GM12891 (cell line): ENCODE data around the gene MED1.
"Not testable (repeated sequence)": the region's sequence is repeated elsewhere in the genome, so short reads cannot be mapped to it uniquely, and the experiment has no call there.

Experiments
- DNase-seq: peaks from one replicate; pipeline ENCODE4 v3.0.0; 2011; ENCODE audit warnings: low spot score; ENCODE audit not compliant: insufficient read length
- FAIRE-seq: peaks from 2 replicates; lab custom pipeline; 2011; peaks lifted over from hg19 to GRCh38; lab: Jason Lieb, UNC
- PAX5 ChIP-seq: IDR thresholded peaks from 2 replicates; pipeline ENCODE4 v1.6.1; 2011; ENCODE audit warnings: low read length, moderate library complexity, mild to moderate bottlenecking; ENCODE audit not compliant: insufficient read depth, severe bottlenecking
- POLR2A ChIP-seq: IDR thresholded peaks from 2 replicates; pipeline ENCODE4 v1.6.1; 2011; ENCODE audit warnings: low read depth, low read length, control low read depth
- POLR2AphosphoS5 ChIP-seq: IDR thresholded peaks from 2 replicates; pipeline ENCODE4 v1.6.1; 2011; ENCODE audit warnings: low read depth, low read length, control low read depth
- POU2F2 ChIP-seq: IDR thresholded peaks from 2 replicates; pipeline ENCODE4 v1.6.1; 2011; ENCODE audit warnings: low read depth, mild to moderate bottlenecking, control low read depth, low read length, moderate library complexity
- SPI1 ChIP-seq: IDR thresholded peaks from 2 replicates; pipeline ENCODE4 v1.6.1; 2011; ENCODE audit warnings: low read depth, low read length, control low read depth
- TAF1 ChIP-seq: IDR thresholded peaks from 2 replicates; pipeline ENCODE4 v1.6.1; 2011; ENCODE audit warnings: low read depth, low read length, control low read depth

The MED1 gene

DNA sequence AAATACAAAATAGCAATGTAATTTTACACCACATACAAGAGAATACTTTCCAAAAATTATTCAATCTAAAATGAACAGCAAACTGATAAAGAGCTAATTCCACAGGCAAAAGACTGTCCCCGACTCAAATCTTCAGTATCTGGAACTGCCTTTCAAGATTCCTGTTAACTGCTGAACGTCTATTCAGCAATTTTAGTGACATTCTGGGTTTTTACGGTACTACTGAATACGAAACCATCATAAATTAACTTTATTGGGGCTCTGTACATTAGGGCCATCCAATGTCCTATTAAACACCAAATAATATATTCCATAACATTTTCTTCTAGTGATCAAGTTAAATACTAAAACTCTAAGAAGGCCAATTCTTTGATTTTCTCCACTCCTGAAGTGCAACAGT, 51.3 kb downstream of the MED1 start:
- FAIRE-seq (no peak), DNase-seq (no peak)
- TF ChIP-seq POLR2A (no peak), POLR2AphosphoS5 (no peak), SPI1 (no peak), TAF1 (no peak), PAX5 (no peak), POU2F2 (no peak)

DNA sequence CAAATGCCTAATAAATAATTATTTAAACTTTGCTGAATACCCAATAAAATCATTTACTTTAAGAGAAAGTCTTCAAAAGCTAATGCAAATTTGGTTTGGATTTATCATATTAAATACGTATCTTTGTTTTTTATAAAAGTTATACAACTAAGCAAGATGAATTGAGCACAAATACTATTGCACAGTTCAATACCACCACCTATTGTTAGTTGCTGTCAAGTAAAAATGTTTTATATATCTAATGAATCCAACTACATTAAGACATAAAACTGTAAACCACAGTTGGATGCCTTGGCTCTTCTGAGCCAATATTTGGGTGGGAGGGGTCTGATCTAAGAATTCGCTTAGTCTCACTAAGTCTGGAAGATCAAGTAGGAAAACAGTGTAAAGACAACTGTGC, 57.3 kb downstream of the MED1 start:
- DNase-seq = no peak
- no peak for TF ChIP-seq POLR2A
- no peak for TF ChIP-seq SPI1
- TF ChIP-seq POLR2AphosphoS5 = no peak
- no peak for TF ChIP-seq TAF1
- no peak for TF ChIP-seq PAX5
- TF ChIP-seq POU2F2 = no peak
- no peak for FAIRE-seq

DNA sequence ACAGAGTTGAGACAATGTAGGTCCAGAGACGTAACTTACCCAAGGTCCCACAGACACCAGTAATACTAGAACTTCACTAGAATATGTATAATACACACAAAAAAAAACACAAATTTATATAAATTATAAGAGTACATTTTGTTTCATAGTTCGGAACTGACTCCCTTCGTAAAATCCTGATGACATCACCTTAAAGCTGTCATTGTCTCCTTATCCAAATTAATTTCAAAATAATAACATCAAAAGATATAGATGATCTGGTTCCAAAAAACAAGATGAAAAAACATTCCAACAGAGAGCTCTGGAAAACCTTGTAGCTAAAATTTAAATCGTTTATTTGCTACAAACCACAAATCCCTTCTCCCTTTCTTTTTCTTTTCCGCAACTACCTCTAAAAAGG, 59.6 kb downstream of the MED1 start:
- FAIRE-seq = no peak
- no peak for TF ChIP-seq POLR2AphosphoS5
- DNase-seq = no peak

DNA sequence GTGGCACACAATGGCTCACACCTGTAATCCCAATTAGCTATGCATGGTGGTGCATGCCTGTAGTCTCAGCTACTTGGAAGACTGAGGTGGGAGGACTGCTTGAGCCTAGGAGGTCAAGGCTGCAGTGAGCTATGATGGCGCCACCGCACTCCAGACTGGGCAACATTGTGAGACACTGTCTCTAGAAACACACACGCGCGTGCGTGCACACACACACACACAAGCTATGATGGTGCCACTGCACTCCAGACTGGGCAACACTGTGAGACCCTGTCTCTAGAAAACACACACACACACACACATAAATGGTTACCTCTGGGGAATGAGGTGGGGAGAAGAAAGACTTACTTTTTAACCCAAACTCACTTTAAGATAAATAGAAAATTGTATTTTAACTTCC, 66.0 kb downstream of the MED1 start:
- DNase-seq (no peak), FAIRE-seq (no peak)
- TF ChIP-seq POLR2A (no peak), POU2F2 (no peak), PAX5 (no peak), POLR2AphosphoS5 (no peak), TAF1 (no peak), SPI1 (no peak)

DNA sequence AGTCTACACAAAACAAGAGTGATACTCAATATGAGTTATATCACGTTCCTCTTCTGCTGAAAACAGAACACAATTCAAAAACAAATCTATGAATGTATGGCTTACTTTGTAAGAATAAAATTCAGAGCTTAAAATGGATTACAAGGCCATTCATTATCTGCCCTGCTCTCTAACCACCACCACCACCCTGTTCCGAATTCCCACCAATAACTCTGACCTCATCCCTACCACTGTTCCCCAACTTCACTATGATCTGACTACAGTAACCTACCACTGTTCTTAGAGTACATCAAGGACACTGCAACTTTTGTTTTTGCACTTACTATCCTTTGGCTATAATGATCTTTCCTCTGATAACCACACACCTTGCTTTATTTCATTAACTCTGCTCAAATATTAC, 70.9 kb downstream of the MED1 start:
- TF ChIP-seq POLR2AphosphoS5 (no peak), PAX5 (no peak), SPI1 (no peak), TAF1 (no peak), POLR2A (no peak), POU2F2 (no peak)
- FAIRE-seq = no peak
- DNase-seq = no peak

DNA sequence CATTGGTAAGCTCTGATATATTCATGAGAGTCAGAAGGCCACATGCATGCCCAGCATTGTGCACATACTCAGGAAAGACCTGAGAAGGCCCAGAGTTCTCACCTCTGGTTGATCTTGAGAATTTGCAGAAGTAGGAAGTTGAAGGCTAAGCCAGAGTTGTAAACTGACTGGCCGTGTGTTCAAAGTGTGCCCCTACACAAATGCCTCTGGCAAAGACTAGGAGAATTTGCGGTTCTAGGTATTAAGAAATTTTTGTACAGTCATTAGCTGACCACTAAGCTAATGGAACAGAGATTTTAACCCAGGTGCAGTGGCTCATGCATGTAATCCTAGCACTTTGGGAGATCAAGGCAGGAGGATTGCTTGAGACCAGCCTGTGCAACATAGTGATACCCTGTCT, 74.6 kb downstream of the MED1 start:
- DNase-seq (no peak), FAIRE-seq (no peak)
- TF ChIP-seq PAX5 = no peak
- TF ChIP-seq SPI1 = peak; percentile 43; the same call in 1 of the 2 replicates

DNA sequence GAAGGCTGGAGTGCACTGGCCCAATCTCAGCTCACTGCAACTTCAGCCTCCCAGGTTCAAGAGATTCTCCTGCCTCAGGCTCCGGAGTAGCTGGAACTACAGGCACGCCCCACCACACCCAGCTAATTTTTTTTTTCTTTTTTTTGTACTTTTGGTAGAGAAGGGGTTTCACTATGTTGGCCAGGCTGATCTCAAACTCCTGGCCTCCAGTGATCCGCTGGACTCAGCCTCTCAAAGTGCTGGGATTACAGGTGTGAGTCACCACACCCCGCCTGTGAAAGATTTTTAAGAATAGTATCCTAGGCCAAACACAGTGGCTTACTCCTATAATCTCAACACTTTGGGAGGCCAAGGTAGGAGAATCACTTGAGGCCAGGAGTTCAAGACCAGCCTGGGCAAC, 83.3 kb downstream of the MED1 start:
- not testable (repeated sequence) for DNase-seq, FAIRE-seq

DNA sequence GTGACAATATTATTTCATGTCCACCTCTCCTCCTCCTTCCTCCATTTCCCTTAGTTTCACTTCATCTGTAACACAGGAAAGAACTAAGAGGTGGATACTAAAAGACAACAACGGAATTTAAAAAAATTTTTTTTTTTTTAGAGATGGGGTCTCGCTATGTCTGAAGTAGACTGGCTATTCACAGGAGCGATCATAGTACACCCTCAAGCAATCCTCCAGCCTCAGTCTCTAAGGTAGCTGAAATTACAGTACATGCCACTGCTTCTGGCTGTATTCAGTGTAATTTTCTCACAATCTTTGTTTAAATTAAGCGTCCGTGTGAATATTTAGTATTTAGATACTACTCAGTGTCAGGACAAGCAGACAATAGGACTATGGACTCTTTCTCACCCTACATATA, 85.2 kb downstream of the MED1 start:
- TF ChIP-seq POU2F2 = no peak
- TF ChIP-seq POLR2A = no peak
- no peak for TF ChIP-seq PAX5
- TF ChIP-seq POLR2AphosphoS5 = no peak
- no peak for TF ChIP-seq SPI1
- TF ChIP-seq TAF1 = no peak
- no peak for DNase-seq
- no peak for FAIRE-seq

DNA sequence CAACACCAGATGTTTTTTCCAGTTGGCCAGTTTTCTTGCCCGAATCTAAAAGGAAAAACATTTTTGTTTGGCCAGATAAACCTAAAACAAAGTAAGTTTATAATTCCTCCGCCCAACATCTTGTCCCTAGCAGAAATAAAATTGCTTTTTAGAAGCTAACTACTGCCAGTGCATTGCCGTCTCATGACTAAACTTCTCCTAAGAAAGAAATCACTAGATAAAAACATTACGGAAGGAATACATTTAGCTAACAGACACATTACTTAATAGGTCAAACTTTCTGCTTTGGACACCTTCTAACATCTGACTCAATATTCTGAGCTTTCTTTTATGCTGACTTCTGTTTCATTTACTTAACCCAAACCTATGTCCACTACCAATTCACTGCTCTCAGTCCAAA, 85.8 kb downstream of the MED1 start:
- no peak for FAIRE-seq
- TF ChIP-seq POU2F2 (no peak), POLR2A (no peak), POLR2AphosphoS5 (no peak), PAX5 (no peak), SPI1 (no peak), TAF1 (no peak)
- DNase-seq = no peak

DNA sequence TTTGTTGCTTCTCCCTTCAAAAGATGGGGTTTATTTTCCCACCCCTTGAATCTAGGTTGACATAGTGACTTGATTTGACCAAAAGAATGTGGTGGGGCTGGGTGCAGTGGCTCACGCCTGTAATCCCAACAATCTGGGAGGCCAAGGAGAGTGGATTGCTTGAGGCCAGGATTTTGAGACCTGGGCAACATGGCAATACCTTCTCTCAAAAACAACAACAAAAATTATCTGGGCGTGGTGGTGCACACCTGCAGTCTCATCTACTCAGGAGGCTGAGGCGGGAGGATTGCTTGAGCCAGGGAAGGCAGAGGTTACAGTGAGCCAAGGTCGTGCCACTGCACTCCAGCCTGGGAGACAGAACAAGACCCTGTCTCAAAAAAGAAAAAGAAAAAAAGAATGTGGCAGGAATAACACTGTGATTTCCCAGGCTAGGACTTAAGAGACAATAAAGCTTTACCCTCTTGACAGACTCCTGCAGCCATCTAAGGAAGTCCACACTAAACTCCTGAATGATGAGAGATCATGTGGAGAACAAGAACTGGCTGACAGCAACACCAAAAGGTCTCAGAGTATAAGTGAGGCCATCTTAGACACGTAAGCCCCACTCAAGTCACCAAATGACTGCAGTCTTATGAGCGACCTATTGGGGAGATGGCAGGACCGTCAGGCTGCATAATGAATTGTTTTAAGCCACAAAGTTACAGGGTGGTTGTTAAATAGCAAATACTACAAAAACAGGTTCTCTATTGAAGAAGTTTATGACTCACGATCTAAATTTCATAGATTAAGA, 86.6 kb downstream of the MED1 start:
- DNase-seq = no peak
- TF ChIP-seq PAX5 (no peak), SPI1 (no peak), POU2F2 (no peak), POLR2AphosphoS5 (no peak), TAF1 (no peak), POLR2A (no peak)
- no peak for FAIRE-seq

DNA sequence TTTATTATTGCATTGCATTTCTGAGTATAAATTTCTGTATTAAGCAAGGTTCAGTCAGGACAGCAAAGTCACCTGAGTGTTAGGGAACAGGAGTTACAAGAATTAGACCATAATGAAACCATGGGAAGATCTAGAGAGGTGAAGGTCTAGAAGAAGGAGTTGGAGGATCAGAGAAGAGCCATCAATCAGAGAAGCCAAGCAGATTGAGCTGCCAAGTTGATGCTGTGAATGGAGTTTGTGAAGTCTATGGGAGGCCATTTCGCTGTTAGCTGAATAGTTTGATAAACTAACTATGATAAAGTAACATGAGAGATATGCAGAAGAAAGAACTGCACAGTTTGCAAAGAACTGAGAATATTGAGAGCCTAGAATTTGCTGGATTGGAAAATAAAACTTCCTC, 90.0 kb downstream of the MED1 start:
- DNase-seq = no peak
- TF ChIP-seq POU2F2 (no peak), SPI1 (no peak), POLR2A (no peak), TAF1 (no peak), POLR2AphosphoS5 (no peak)
- FAIRE-seq = no peak
